SU-DHL-6 (cell line): ENCODE measurements around the gene CT47C1.

Experiments
- EZH2phosphoT487 ChIP-seq: fragments of 200-600 bp; sonication (generic), shearing (Covaris generic); conservative IDR thresholded peaks from 2 replicates; pipeline ENCODE4 v1.6.1; 2018; ENCODE audit warnings: mild to moderate bottlenecking, antibody characterized with exemption, low read length, moderate library complexity, mixed read lengths
- TF ChIP-seq, protein P1 (sequence below): fragments of 200-600 bp; sonication (generic); IDR thresholded peaks from one replicate; pipeline ENCODE4 v1.5.1; 2017; ENCODE audit warnings: antibody characterized with exemption, mild to moderate bottlenecking, low read length, moderate library complexity; ENCODE audit not compliant: insufficient read depth, poor library complexity, severe bottlenecking

DNA sequence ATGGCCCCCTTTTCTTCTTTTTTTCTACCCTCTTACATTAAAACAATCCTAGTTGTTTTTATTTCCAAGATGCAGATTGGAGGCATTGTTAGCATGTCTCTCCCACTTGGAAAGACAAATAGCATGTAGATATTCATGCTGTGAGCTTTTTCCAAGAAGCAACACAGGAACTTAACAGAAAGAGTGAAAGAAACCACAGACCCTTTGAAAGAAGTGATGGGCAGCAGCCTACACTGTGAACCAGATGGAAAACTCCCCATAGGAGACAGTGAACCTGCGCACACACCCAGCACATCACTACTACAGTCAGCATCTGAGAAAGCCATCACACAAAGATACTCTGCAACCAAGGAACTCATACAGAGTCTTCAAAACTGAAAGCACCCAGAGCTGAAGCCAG is 17.8 kb downstream of the CT47C1 start:
- TF ChIP-seq, protein P1, sequence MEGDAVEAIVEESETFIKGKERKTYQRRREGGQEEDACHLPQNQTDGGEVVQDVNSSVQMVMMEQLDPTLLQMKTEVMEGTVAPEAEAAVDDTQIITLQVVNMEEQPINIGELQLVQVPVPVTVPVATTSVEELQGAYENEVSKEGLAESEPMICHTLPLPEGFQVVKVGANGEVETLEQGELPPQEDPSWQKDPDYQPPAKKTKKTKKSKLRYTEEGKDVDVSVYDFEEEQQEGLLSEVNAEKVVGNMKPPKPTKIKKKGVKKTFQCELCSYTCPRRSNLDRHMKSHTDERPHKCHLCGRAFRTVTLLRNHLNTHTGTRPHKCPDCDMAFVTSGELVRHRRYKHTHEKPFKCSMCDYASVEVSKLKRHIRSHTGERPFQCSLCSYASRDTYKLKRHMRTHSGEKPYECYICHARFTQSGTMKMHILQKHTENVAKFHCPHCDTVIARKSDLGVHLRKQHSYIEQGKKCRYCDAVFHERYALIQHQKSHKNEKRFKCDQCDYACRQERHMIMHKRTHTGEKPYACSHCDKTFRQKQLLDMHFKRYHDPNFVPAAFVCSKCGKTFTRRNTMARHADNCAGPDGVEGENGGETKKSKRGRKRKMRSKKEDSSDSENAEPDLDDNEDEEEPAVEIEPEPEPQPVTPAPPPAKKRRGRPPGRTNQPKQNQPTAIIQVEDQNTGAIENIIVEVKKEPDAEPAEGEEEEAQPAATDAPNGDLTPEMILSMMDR: no peak
- TF ChIP-seq EZH2phosphoT487: no peak
